ENCODE data around the gene RTN4RL1. TPM values are rescaled to one million over a fixed set of nuclear protein-coding genes. Genes with fewer than 3 reads are reported as not detected.

The RTN4RL1 gene
- total RNA-seq, 2 donors from 2014 or later: 3.1 to 3.6 TPM

DNA sequence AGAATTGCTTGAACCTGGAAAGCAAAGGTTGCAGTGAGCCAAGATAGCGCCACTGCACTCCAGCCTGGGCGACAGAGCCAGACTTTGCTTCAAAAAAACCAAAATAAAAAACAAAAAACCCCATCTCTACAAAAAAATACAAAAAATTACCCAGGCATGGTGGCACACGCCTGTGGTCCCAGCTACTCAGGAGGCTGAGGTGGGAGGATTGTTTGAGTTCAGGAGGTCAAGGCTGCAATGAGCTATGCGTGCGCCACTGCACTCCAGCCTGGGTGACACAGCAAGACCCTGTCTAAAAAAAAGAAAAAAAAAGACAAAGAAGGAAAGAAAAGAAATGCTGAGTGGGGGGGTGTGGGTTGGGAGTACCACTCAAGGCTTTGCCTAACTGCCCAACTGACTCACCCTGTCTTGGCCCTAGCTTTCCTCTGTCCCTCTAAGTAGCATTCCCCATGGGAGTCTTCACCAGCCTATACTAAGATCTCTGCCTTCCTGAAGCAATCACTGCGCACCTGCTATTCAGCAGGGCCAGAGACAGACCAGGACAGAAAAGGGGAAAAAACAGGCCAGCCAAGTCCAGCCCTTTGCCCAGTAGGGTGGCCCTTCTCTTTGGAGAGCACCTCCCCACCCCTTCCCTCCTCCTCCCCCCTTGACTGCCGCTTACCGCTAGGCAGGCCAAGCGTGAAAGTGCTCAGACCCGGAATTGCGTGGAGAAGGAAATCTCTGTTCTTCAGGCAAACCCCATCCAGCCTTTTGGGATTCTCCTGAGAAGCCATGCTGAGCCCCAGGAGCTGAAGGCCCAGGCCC, 45.8 kb downstream of the RTN4RL1 start:
- Histone ChIP-seq H3K36me3 (replicated peaks in 1 of 2; ENCODE audit: insufficient read depth in 1 of 2, low read depth in 2 of 2) (no peaks in the 10 kb centered on the region), H3K9me3 (no peaks in the 10 kb centered on the region), H3K27ac (peak overlapping the region in 1 of 4 donors; percentile 30), H3K27me3 (no peaks in the 10 kb centered on the region), H3K4me3 (no peak overlapping the region), H3K4me1 (peaks cover 7% of the 10 kb centered on the region)
- WGBS, 2 donors: 78 to 83% methylated on average over 10 to 11 of the region's 11 CpGs
- ATAC-seq (peak; percentile 26), DNase-seq (peak in 1 of 4 donors; percentile 32)
- TF ChIP-seq POLR2A (IDR thresholded peaks at IDR 0.05): no peak
- TF ChIP-seq, protein P1, sequence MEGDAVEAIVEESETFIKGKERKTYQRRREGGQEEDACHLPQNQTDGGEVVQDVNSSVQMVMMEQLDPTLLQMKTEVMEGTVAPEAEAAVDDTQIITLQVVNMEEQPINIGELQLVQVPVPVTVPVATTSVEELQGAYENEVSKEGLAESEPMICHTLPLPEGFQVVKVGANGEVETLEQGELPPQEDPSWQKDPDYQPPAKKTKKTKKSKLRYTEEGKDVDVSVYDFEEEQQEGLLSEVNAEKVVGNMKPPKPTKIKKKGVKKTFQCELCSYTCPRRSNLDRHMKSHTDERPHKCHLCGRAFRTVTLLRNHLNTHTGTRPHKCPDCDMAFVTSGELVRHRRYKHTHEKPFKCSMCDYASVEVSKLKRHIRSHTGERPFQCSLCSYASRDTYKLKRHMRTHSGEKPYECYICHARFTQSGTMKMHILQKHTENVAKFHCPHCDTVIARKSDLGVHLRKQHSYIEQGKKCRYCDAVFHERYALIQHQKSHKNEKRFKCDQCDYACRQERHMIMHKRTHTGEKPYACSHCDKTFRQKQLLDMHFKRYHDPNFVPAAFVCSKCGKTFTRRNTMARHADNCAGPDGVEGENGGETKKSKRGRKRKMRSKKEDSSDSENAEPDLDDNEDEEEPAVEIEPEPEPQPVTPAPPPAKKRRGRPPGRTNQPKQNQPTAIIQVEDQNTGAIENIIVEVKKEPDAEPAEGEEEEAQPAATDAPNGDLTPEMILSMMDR (IDR thresholded peaks at IDR 0.05): no peak
- intact Hi-C loops (cut with DNase I): no loop called here

DNA sequence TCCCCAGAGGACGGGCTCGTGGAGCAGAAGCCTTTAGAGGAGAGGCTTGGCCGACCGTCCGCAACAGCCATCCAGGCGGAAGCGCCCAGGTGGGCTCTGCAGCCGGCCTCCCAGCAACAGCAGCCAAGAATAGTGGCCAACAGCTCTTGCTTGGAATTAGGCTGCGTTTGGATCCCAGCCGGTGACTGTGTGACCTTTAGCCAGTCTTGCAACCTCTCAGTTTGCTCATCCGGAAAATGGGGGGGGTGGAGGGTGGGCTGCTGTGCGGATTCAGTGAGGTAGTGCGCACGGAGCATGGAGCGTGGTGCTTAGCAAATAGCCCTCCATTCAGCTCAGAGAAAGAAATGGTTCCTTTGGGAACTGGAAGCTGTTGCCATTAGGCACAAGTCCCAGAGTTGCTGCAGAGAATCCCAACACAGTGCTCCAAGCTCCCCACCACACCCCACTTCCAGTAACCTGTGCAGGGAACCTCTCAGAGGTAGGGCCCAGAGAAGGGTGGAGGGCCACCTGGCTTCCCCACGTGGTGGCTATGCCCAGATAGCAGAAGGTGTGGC, 46.7 kb downstream of the RTN4RL1 start:
- 89% methylated on average over 16 of the region's 16 CpGs; no CpG with 5 or more reads in 1 of the 2 donors for WGBS, 2 donors
- DNase-seq (no peak), ATAC-seq (no peak)

DNA sequence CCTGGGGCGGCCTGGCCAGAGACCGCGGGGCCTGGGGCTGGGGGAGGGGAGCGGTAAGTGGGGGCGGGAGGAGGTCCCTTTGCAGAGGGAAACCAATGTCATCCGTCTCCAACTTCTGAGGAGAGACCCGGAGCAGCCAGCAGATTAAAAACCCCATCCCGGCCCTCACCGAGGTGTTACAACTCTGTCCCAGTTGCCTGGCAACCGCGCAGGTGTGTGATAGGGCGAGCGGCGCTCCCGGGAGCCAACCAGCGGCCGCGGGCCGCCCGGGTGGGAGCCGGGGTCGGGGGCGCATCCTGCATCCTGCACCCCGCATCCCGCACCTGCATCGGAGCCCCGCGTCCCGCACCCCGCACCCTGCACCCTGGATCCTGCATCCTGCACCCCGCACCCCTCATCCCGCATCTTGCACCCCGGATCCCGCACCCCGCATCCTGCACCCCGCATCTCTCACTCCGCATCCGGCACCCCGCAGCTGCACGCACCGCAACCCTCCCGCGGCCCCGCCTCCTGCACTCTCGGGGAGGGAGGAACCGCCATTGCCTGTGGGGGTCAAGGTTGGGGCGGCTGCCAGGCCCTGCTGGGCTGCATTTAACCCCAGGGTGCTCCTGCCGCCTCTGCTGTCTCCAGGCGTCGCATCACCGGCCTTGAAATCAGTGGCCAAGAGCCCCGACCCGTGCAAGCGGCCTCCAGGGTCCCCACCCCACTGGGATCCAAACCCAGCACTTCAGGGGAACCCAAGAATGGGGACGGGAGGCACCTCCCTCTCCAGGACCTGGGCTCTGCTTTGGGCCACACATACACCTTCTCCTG, 47.3 kb downstream of the RTN4RL1 start:
- DNase-seq (peak in 2 of 4 donors; percentile 44 to 47), ATAC-seq (no peak)
- Histone ChIP-seq H3K4me3 (no peak overlapping the region), H3K9me3 (no peaks in the 10 kb centered on the region), H3K4me1 (peaks cover 7% of the 10 kb centered on the region), H3K27me3 (no peaks in the 10 kb centered on the region), H3K36me3 (replicated peaks in 1 of 2; ENCODE audit: insufficient read depth in 1 of 2, low read depth in 2 of 2) (no peaks in the 10 kb centered on the region), H3K27ac (no peak overlapping the region)
- WGBS, 2 donors: 16 to 19% methylated on average over 24 to 43 of the region's 55 CpGs
- intact Hi-C loops (cut with DNase I): no loop called here
- TF ChIP-seq POLR2A (IDR thresholded peaks at IDR 0.05): no peak
- TF ChIP-seq, protein P1 (IDR thresholded peaks at IDR 0.05): no peak

More for the DNA sequence above, 46.7 kb downstream of the RTN4RL1 start:
- Histone ChIP-seq H3K27ac (no peak overlapping the region), H3K27me3 (no peaks in the 10 kb centered on the region), H3K9me3 (no peaks in the 10 kb centered on the region), H3K4me3 (no peak overlapping the region), H3K36me3 (replicated peaks in 1 of 2; ENCODE audit: insufficient read depth in 1 of 2, low read depth in 2 of 2) (no peaks in the 10 kb centered on the region), H3K4me1 (peaks cover 7% of the 10 kb centered on the region)
- intact Hi-C loops (cut with DNase I): no loop called here
- TF ChIP-seq POLR2A (IDR thresholded peaks at IDR 0.05): no peak
- TF ChIP-seq, protein P1 (IDR thresholded peaks at IDR 0.05): no peak

DNA sequence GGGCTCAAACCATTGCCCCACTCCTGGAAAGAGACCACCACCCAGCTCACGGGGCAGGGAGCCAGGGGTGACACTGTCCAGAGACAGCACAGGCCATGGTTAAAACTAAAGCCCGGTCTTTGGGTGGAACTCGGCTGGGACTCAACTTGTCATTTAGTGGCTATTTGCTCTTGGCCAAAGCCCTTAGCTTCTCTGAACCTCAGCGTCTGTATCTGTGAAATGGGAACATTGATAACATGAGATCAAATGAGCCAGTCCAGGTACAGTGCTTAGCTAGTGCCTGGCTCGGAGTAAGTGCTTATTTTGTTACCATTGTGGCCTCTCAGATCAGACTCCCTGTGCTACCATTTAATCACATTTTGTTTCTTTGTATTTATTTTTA, 48.5 kb downstream of the RTN4RL1 start:
- 76 to 86% methylated on average over 2 to 5 of the region's 5 CpGs for WGBS, 2 donors
- no peaks in the 10 kb centered on the region for H3K27me3 ChIP-seq
- H3K36me3 ChIP-seq (replicated peaks in 1 of 2; ENCODE audit: insufficient read depth in 1 of 2, low read depth in 2 of 2): no peaks in the 10 kb centered on the region
- H3K27ac ChIP-seq: no peak overlapping the region
- ATAC-seq (no peak), DNase-seq (no peak)
- no peak for TF ChIP-seq POLR2A (IDR thresholded peaks at IDR 0.05)
- intact Hi-C loops (cut with DNase I): no loop called here
- no peaks in the 10 kb centered on the region for H3K9me3 ChIP-seq
- no peak overlapping the region for H3K4me3 ChIP-seq
- H3K4me1 ChIP-seq: peaks cover 7% of the 10 kb centered on the region
